Natural killer cell (primary cell): ENCODE measurements around the gene DOCK8. TPM values are rescaled to one million over a fixed set of nuclear protein-coding genes. Genes with fewer than 3 reads are reported as not detected.

ENCODE experiments used
- ATAC-seq, 3 donors: fragments of 150-1000 bp in 2 of 3; fragments of 200-7000 bp in 1 of 3; cut with Tn5 transposase; 1 replicate in 1 of 3; 2 replicates in 2 of 3; pipeline ENCODE4 v1.10.0; 2021; ENCODE audit warnings: mild to moderate bottlenecking in 2 of 3, moderate library complexity in 2 of 3
- DNase-seq, 2 donors: peaks; one replicate each; pipeline versions ENCODE4 v3.0.0 to v3.0.0-alpha.2; 2013 to 2021; ENCODE audit warnings: mixed read lengths in 1 of 2
- H3K27ac ChIP-seq: one replicate; pipeline ENCODE4 v1.5.1; 2013; ENCODE audit warnings: mild to moderate bottlenecking, low read length
- H3K27me3 ChIP-seq: one replicate; pipeline ENCODE4 v1.6.1; 2013; ENCODE audit warnings: low read length; ENCODE audit not compliant: control insufficient read depth, insufficient read depth
- H3K36me3 ChIP-seq: one replicate; pipeline ENCODE4 v1.6.1; 2013; ENCODE audit warnings: low read length; ENCODE audit not compliant: control insufficient read depth, insufficient read depth
- H3K4me1 ChIP-seq: one replicate; pipeline ENCODE4 v1.6.1; 2013; ENCODE audit warnings: low read length; ENCODE audit not compliant: control insufficient read depth, insufficient read depth
- H3K4me3 ChIP-seq: one replicate; pipeline ENCODE4 v1.5.1; 2013; ENCODE audit warnings: low read length
- H3K9me3 ChIP-seq: one replicate; pipeline ENCODE4 v1.6.1; 2013; ENCODE audit warnings: low read length; ENCODE audit not compliant: control insufficient read depth, insufficient read depth
- H3K27ac Mint-ChIP-seq, 2 donors: one replicate each; pipeline ENCODE4 v1.8.0; 2022; ENCODE audit warnings: mild to moderate bottlenecking in 2 of 2, mixed read lengths in 2 of 2, moderate library complexity in 1 of 2
- H3K27me3 Mint-ChIP-seq, 2 donors: one replicate each; pipeline ENCODE4 v1.8.0; 2022; ENCODE audit warnings: low read depth in 2 of 2, mixed read lengths in 2 of 2
- H3K36me3 Mint-ChIP-seq: one replicate; pipeline ENCODE4 v1.8.0; 2022; ENCODE audit warnings: mixed read lengths
- H3K4me1 Mint-ChIP-seq, 2 donors: one replicate each; pipeline ENCODE4 v1.8.0; 2022; ENCODE audit warnings: mixed read lengths in 2 of 2
- H3K4me3 Mint-ChIP-seq: one replicate; pipeline ENCODE4 v1.8.0; 2022; ENCODE audit warnings: mild to moderate bottlenecking, moderate library complexity, mixed read lengths
- H3K9me3 Mint-ChIP-seq, 2 donors: one replicate each; pipeline ENCODE4 v1.8.0; 2022; ENCODE audit warnings: mixed read lengths in 2 of 2
- WGBS: methylation state at CpG from one replicate; pipeline ENCODE4 v1.1.7; 2013; ENCODE audit warnings: missing lambda C conversion rate; ENCODE audit not compliant: insufficient coverage; 5-methylcytosine and 5-hydroxymethylcytosine counted together
- intact Hi-C: fragments of 100-400 bp; cut with micrococcal nuclease; formaldehyde crosslinking; loops from one replicate; pipeline ENCODE4 v1.14.2; 2022
- total RNA-seq, 4 donors: library from RNA; stranded (reverse); fragments of 120-200 nt in 1 of 4; gene quantifications; one replicate each; pipeline versions ENCODE4 v1.2.3 to v1.2.4, GENCODE V29; 2013 to 2022
- TF ChIP-seq, protein P1 (sequence below): fragments of 200-600 bp; IDR thresholded peaks from one replicate; pipeline ENCODE4 v1.8.0; 2022; ENCODE audit warnings: antibody characterized with exemption

DOCK8 gene
- total RNA-seq, 3 donors from 2014 or later (not counting 1 experiment from before 2014, with no cell fraction given), result 156 to 211 (median 207) TPM

DNA sequence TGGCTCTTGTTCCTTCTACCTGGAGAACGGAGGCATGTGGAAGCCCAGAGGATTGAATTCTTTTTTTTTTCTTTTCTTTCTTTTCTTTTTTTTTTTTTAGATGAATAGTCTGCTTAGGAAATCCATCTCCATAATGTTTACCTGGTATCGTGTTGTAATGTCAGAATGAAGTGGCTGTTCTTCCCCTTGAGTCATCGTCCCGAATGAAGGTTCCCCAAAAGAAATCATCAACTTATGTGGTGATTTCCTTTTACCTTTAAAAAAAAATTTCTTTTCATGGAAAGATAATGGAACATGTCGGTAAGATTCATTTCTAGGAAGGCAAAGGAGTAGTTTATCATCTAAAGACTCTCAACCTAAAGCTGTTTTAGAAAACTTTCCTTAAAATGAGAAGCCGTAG is 59.7 kb downstream of the DOCK8 start:
- Mint-ChIP-seq H3K4me1 (peaks cover 41 to 50% of the 10 kb centered on the region in 2 donors), H3K27me3 (no peaks in the 10 kb centered on the region), H3K9me3 (no peaks in the 10 kb centered on the region), H3K27ac (no peak overlapping the region), H3K4me3 (peak overlapping the region; percentile 90), H3K36me3 (no peaks in the 10 kb centered on the region)
- intact Hi-C loops, result loop anchor here (10.0 kb wide), 1 partner anchor 1740 kb away; the partner anchor contains the start of gene SMARCA2
- peak in 1 of 2 donors; percentile 51 for DNase-seq
- Histone ChIP-seq H3K36me3 (peaks cover 16% of the 10 kb centered on the region), H3K27me3 (no peaks in the 10 kb centered on the region), H3K9me3 (no peaks in the 10 kb centered on the region), H3K4me3 (peak overlapping the region; percentile 69), H3K4me1 (peaks cover 74% of the 10 kb centered on the region), H3K27ac (peak overlapping the region; percentile 92)
- TF ChIP-seq, protein P1, sequence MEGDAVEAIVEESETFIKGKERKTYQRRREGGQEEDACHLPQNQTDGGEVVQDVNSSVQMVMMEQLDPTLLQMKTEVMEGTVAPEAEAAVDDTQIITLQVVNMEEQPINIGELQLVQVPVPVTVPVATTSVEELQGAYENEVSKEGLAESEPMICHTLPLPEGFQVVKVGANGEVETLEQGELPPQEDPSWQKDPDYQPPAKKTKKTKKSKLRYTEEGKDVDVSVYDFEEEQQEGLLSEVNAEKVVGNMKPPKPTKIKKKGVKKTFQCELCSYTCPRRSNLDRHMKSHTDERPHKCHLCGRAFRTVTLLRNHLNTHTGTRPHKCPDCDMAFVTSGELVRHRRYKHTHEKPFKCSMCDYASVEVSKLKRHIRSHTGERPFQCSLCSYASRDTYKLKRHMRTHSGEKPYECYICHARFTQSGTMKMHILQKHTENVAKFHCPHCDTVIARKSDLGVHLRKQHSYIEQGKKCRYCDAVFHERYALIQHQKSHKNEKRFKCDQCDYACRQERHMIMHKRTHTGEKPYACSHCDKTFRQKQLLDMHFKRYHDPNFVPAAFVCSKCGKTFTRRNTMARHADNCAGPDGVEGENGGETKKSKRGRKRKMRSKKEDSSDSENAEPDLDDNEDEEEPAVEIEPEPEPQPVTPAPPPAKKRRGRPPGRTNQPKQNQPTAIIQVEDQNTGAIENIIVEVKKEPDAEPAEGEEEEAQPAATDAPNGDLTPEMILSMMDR, result no peak
- no peak for ATAC-seq
- WGBS, result 33% methylated on average over 3 of the region's 6 CpGs

DNA sequence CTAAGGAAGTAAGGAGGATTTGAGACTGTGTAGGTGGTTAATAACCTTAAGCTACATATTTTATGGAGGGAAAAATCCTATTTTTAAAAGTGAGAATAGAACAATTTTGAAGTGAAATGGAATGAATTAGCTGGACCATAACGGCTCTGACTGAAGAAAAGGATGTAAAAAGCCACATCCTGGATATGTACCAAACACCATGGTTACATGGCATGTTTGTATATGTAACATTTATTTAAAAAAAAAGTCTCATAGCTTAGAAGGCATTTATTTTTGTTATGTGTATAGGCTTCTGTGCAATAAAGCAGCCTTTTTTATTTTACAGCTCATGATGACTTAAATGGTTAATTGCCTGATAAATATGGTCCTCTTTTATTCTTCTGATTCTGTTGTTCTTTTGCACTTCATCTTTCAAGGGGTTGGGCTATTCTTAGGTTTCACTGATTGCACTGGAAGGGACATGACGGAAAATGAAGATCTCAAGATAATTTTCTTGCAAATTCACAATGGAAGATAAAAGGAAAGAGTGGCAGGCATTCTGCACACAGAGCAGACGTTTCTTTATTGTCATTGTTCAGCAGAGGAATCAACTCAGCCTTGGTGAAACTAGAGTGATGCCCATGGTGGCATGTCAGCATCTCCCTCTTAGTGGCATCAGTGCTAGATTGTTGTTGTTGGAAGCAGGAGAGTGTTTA is 63.1 kb downstream of the DOCK8 start:
- Histone ChIP-seq H3K4me1 (peaks cover 71% of the 10 kb centered on the region), H3K27me3 (no peaks in the 10 kb centered on the region), H3K4me3 (no peak overlapping the region), H3K36me3 (peaks cover 24% of the 10 kb centered on the region), H3K27ac (peak overlapping the region; percentile 94), H3K9me3 (no peaks in the 10 kb centered on the region)
- TF ChIP-seq, protein P1, result no peak
- Mint-ChIP-seq H3K4me1 (peaks cover 29 to 36% of the 10 kb centered on the region in 2 donors), H3K9me3 (no peaks in the 10 kb centered on the region), H3K27ac (no peak overlapping the region), H3K36me3 (no peaks in the 10 kb centered on the region), H3K27me3 (no peaks in the 10 kb centered on the region), H3K4me3 (no peak overlapping the region)
- intact Hi-C loops, result loop anchor here (10.0 kb wide), 1 partner anchor 1737 kb away; the partner anchor contains the start of gene SMARCA2
- ATAC-seq (peak; percentile 29 to 63 (median 43)), DNase-seq (peak in 1 of 2 donors; percentile 83)
- 35% methylated on average over 3 of the region's 3 CpGs for WGBS

DNA sequence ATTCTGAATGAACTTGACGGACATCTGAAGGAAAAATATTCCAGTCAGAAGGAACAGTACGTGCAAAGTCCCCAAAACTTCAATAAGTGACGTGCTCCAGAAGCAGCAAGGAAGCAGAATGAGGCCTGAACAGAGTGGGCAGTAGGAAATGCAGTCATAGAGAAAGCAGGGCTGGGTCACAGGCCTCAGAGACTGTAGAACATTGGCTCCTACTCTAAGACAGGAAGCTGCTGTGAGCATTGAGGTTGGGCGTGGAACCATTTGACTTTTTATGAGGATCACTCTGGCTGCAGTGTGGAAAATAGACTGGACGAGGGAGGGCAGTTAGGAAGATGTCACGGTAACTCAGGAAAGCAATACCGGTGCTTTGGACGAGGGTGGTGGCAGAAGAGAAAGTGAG is 64.0 kb downstream of the DOCK8 start:
- intact Hi-C loops, result loop anchor here (10.0 kb wide), 1 partner anchor 1736 kb away; the partner anchor contains the start of gene SMARCA2
- peak in 1 of 2 donors; percentile 75 for DNase-seq
- H3K4me1 ChIP-seq, result peaks cover 68% of the 10 kb centered on the region
- ATAC-seq, result peak; percentile 47 to 72 (median 49)
- 63% methylated on average over 8 of the region's 8 CpGs for WGBS
- no peaks in the 10 kb centered on the region for H3K9me3 ChIP-seq
- peaks cover 24% of the 10 kb centered on the region for H3K36me3 ChIP-seq
- TF ChIP-seq, protein P1, result no peak
- H3K27me3 ChIP-seq, result no peaks in the 10 kb centered on the region
- peak overlapping the region; percentile 94 for H3K27ac ChIP-seq
- Mint-ChIP-seq H3K4me3 (no peak overlapping the region), H3K4me1 (peaks cover 29 to 41% of the 10 kb centered on the region in 2 donors), H3K27me3 (no peaks in the 10 kb centered on the region), H3K36me3 (no peaks in the 10 kb centered on the region), H3K9me3 (no peaks in the 10 kb centered on the region), H3K27ac (no peak overlapping the region)
- H3K4me3 ChIP-seq, result no peak overlapping the region
